ENCODE data around the gene ABT1.

The ABT1 gene

GRCh38 chr6:26578279-26578678 is 18.5 kb upstream of the ABT1 start:
- H3K79me2 ChIP-seq (ENCODE audit: insufficient read depth, low read length) = no peaks in the 10 kb centered on the region
- H3K36me3 ChIP-seq (ENCODE audit: low read length) = no peaks in the 10 kb centered on the region
- H3K4me2 ChIP-seq (ENCODE audit: low read depth, low read length, poor library complexity, severe bottlenecking) = no peak overlapping the region
- H3K9ac ChIP-seq (ENCODE audit: low read length) = no peak overlapping the region
- no peaks in the 10 kb centered on the region for H3K9me2 ChIP-seq (replicated peaks; ENCODE audit: insufficient read depth, low read length)
- no peaks in the 10 kb centered on the region for H3K9me3 ChIP-seq (ENCODE audit: insufficient read depth, low read length)
- no peak for TF ChIP-seq EZH2phosphoT487 (conservative IDR thresholded peaks at IDR 0.05; ENCODE audit: low read length)
- no peak for TF ChIP-seq CTCF (IDR thresholded peaks at IDR 0.05; ENCODE audit: insufficient read depth, low read length, poor library complexity, severe bottlenecking)
- H3K4me3 ChIP-seq (ENCODE audit: insufficient read depth, low read length, poor library complexity, severe bottlenecking) = no peak overlapping the region
- no peak overlapping the region for H3K27ac ChIP-seq (ENCODE audit: low read depth, low read length)
- no peak overlapping the region for H2AFZ ChIP-seq (ENCODE audit: low read depth, low read length, severe bottlenecking)
- no peaks in the 10 kb centered on the region for H3K27me3 ChIP-seq (ENCODE audit: low read length)
- H4K20me1 ChIP-seq (ENCODE audit: low read depth, low read length) = no peaks in the 10 kb centered on the region
- no peaks in the 10 kb centered on the region for H3F3A ChIP-seq (ENCODE audit: insufficient read depth)

- H3K27me3 ChIP-seq (ENCODE audit: low read length) = no peaks in the 10 kb centered on the region
- no peak overlapping the region for H3K4me3 ChIP-seq (ENCODE audit: insufficient read depth, low read length, poor library complexity, severe bottlenecking)
- no peak overlapping the region for H3K27ac ChIP-seq (ENCODE audit: low read depth, low read length)
- no peak overlapping the region for H3K9ac ChIP-seq (ENCODE audit: low read length)
- H3K9me2 ChIP-seq (replicated peaks; ENCODE audit: insufficient read depth, low read length) = no peaks in the 10 kb centered on the region
- H4K20me1 ChIP-seq (ENCODE audit: low read depth, low read length) = no peaks in the 10 kb centered on the region
- no peak overlapping the region for H2AFZ ChIP-seq (ENCODE audit: low read depth, low read length, severe bottlenecking)
- no peaks in the 10 kb centered on the region for H3K36me3 ChIP-seq (ENCODE audit: low read length)
- H3K79me2 ChIP-seq (ENCODE audit: insufficient read depth, low read length) = no peaks in the 10 kb centered on the region
- H3K4me2 ChIP-seq (ENCODE audit: low read depth, low read length, poor library complexity, severe bottlenecking) = no peak overlapping the region
- no peaks in the 10 kb centered on the region for H3K9me3 ChIP-seq (ENCODE audit: insufficient read depth, low read length)
- H3F3A ChIP-seq (ENCODE audit: insufficient read depth) = no peaks in the 10 kb centered on the region
- TF ChIP-seq EZH2phosphoT487 (conservative IDR thresholded peaks at IDR 0.05; ENCODE audit: low read length) (no peak), CTCF (IDR thresholded peaks at IDR 0.05; ENCODE audit: insufficient read depth, low read length, poor library complexity, severe bottlenecking) (no peak)
Observed at GRCh38 chr6:26578741-26579140, 18.0 kb upstream of the ABT1 start.

- H3K79me2 ChIP-seq (ENCODE audit: insufficient read depth, low read length) = no peaks in the 10 kb centered on the region
- TF ChIP-seq CTCF (IDR thresholded peaks at IDR 0.05; ENCODE audit: insufficient read depth, low read length, poor library complexity, severe bottlenecking) (no peak), EZH2phosphoT487 (conservative IDR thresholded peaks at IDR 0.05; ENCODE audit: low read length) (no peak)
- H3K9ac ChIP-seq (ENCODE audit: low read length) = no peak overlapping the region
- H3F3A ChIP-seq (ENCODE audit: insufficient read depth) = no peaks in the 10 kb centered on the region
- H3K9me2 ChIP-seq (replicated peaks; ENCODE audit: insufficient read depth, low read length) = no peaks in the 10 kb centered on the region
- H3K4me2 ChIP-seq (ENCODE audit: low read depth, low read length, poor library complexity, severe bottlenecking) = no peak overlapping the region
- no peak overlapping the region for H3K27ac ChIP-seq (ENCODE audit: low read depth, low read length)
- no peak overlapping the region for H2AFZ ChIP-seq (ENCODE audit: low read depth, low read length, severe bottlenecking)
- no peak overlapping the region for H3K4me3 ChIP-seq (ENCODE audit: insufficient read depth, low read length, poor library complexity, severe bottlenecking)
- H4K20me1 ChIP-seq (ENCODE audit: low read depth, low read length) = no peaks in the 10 kb centered on the region
- H3K27me3 ChIP-seq (ENCODE audit: low read length) = no peaks in the 10 kb centered on the region
- H3K9me3 ChIP-seq (ENCODE audit: insufficient read depth, low read length) = no peaks in the 10 kb centered on the region
- H3K36me3 ChIP-seq (ENCODE audit: low read length) = no peaks in the 10 kb centered on the region
Observed at GRCh38 chr6:26581164-26581915, 15.4 kb upstream of the ABT1 start.
